GM10847 (cell line): ENCODE results near the gene CORO7.

Source experiments
- POLR2A ChIP-seq: IDR thresholded peaks from 2 replicates; pipeline ENCODE4 v1.6.1; 2011; ENCODE audit not compliant: insufficient read length; ENCODE audit errors: extremely low read depth

CORO7 gene

GRCh38 chr16:4416200-4417032 is at the start of gene CORO7:
CORO7 (minus strand) TSS chr16:4416596; CDS start chr16:4416518, 78 bp downstream.
- TF ChIP-seq POLR2A: peak; percentile 72

GRCh38 chr16:4463522-4464163 is 47.2 kb upstream of the CORO7 start:
- no peak for TF ChIP-seq POLR2A

GRCh38 chr16:4461250-4462085 is 45.1 kb upstream of the CORO7 start:
- TF ChIP-seq POLR2A: no peak

GRCh38 chr16:4460936-4461249 is 44.5 kb upstream of the CORO7 start:
- no peak for TF ChIP-seq POLR2A

GRCh38 chr16:4455951-4456350 is 39.6 kb upstream of the CORO7 start:
- TF ChIP-seq POLR2A: no peak

- no peak for TF ChIP-seq POLR2A
Measured at GRCh38 chr16:4455081-4455480, 38.7 kb upstream of the CORO7 start.

GRCh38 chr16:4454623-4455022 is 38.2 kb upstream of the CORO7 start:
- no peak for TF ChIP-seq POLR2A

GRCh38 chr16:4452674-4453073 is 36.3 kb upstream of the CORO7 start:
- no peak for TF ChIP-seq POLR2A

- TF ChIP-seq POLR2A: no peak
Measured at GRCh38 chr16:4450931-4451519, 34.6 kb upstream of the CORO7 start.

GRCh38 chr16:4450430-4450829 is 34.0 kb upstream of the CORO7 start:
- TF ChIP-seq POLR2A: no peak

- no peak for TF ChIP-seq POLR2A
Measured at GRCh38 chr16:4443986-4444385, 27.6 kb upstream of the CORO7 start.

- no peak for TF ChIP-seq POLR2A
Measured at GRCh38 chr16:4443271-4443670, 26.9 kb upstream of the CORO7 start.

GRCh38 chr16:4442371-4442770 is 26.0 kb upstream of the CORO7 start:
- no peak for TF ChIP-seq POLR2A

GRCh38 chr16:4437366-4437765 is 21.0 kb upstream of the CORO7 start:
- TF ChIP-seq POLR2A: no peak

- TF ChIP-seq POLR2A: no peak
Measured at GRCh38 chr16:4435337-4436067, 19.1 kb upstream of the CORO7 start.
